G401.6 (cell line): ENCODE measurements around the gene LRRC74A.

Experiments used
- FAIRE-seq: peaks from 2 replicates; lab custom pipeline; 2012; peaks lifted over from hg19 to GRCh38; lab: Jason Lieb, UNC

Gene LRRC74A

GRCh38 chr14:76826122-76826521 is at the start of gene LRRC74A:
Gene LRRC74A (plus strand): TSS chr14:76826408. CDS start chr14:76826698, 290 bp downstream.
- FAIRE-seq, result no peak

- no peak for FAIRE-seq
Measured at GRCh38 chr14:76776428-76777251, 49.6 kb upstream of the LRRC74A start.

GRCh38 chr14:76777721-76778120 is 48.5 kb upstream of the LRRC74A start:
- FAIRE-seq, result no peak

GRCh38 chr14:76778546-76779215 is 47.5 kb upstream of the LRRC74A start:
- FAIRE-seq, result no peak

- FAIRE-seq, result no peak
Measured at GRCh38 chr14:76779221-76780057, 46.8 kb upstream of the LRRC74A start.

- no peak for FAIRE-seq
Measured at GRCh38 chr14:76780058-76780345, 46.2 kb upstream of the LRRC74A start.

GRCh38 chr14:76780360-76780759 is 45.8 kb upstream of the LRRC74A start:
- no peak for FAIRE-seq

GRCh38 chr14:76780875-76781647 is 45.1 kb upstream of the LRRC74A start:
- no peak for FAIRE-seq

GRCh38 chr14:76781648-76782051 is 44.6 kb upstream of the LRRC74A start:
- FAIRE-seq, result no peak

- FAIRE-seq, result no peak
Measured at GRCh38 chr14:76782115-76782884, 43.9 kb upstream of the LRRC74A start.

- FAIRE-seq, result no peak
Measured at GRCh38 chr14:76782885-76783566, 43.2 kb upstream of the LRRC74A start.

- no peak for FAIRE-seq
Measured at GRCh38 chr14:76784266-76784874, 41.8 kb upstream of the LRRC74A start.

- FAIRE-seq, result peak; percentile 90
Measured at GRCh38 chr14:76784881-76785280, 41.3 kb upstream of the LRRC74A start.

GRCh38 chr14:76786601-76787000 is 39.6 kb upstream of the LRRC74A start:
- FAIRE-seq, result no peak

- no peak for FAIRE-seq
Measured at GRCh38 chr14:76792422-76792821, 33.8 kb upstream of the LRRC74A start.

GRCh38 chr14:76793324-76793723 is 32.9 kb upstream of the LRRC74A start:
- FAIRE-seq, result no peak

- FAIRE-seq, result no peak
Measured at GRCh38 chr14:76793956-76794355, 32.3 kb upstream of the LRRC74A start.

- FAIRE-seq, result no peak
Measured at GRCh38 chr14:76806446-76806845, 19.8 kb upstream of the LRRC74A start.

GRCh38 chr14:76808011-76808410 is 18.2 kb upstream of the LRRC74A start:
- no peak for FAIRE-seq

- no peak for FAIRE-seq
Measured at GRCh38 chr14:76808990-76809389, 17.2 kb upstream of the LRRC74A start.
